AG04449 (cell line): ENCODE measurements around the gene FAM124A.
"Not testable (repeated sequence)": the region's sequence is repeated elsewhere in the genome, so short reads cannot be mapped to it uniquely, and the experiment has no call there.

Experiments used
- CTCF ChIA-PET: fragments of 350-600 bp; formaldehyde crosslinking; extraction: SDS; loops from one replicate; lab custom pipeline; 2021; ENCODE audit warnings: antibody characterized with exemption; lab: Yijun Ruan, JAX
- POLR2A ChIA-PET: fragments of 400-600, 350-600 bp; formaldehyde crosslinking; extraction: SDS; loops from one replicate; lab custom pipeline; 2020; ENCODE audit warnings: antibody characterized with exemption, inconsistent platforms; lab: Yijun Ruan, JAX
- DNase-seq: peaks from one replicate; pipeline ENCODE4 v3.0.0-alpha.2; 2010; ENCODE audit warnings: low read depth, low spot score
- H3K4me3 ChIP-seq: 2 replicates; pipeline ENCODE4 v1.5.1; 2011; ENCODE audit warnings: low read depth, mild to moderate bottlenecking, control low read depth, low read length
- TF ChIP-seq, protein P1 (sequence below): IDR thresholded peaks from one replicate; pipeline ENCODE4 v1.5.1; 2011; ENCODE audit warnings: mild to moderate bottlenecking, moderate library complexity, low read length, control low read depth, inconsistent platforms; ENCODE audit not compliant: insufficient read depth; ENCODE audit errors: missing control alignments

Gene FAM124A

GRCh38 chr13:51282322-51282721 is 60.1 kb downstream of the FAM124A start:
- TF ChIP-seq, protein P1, sequence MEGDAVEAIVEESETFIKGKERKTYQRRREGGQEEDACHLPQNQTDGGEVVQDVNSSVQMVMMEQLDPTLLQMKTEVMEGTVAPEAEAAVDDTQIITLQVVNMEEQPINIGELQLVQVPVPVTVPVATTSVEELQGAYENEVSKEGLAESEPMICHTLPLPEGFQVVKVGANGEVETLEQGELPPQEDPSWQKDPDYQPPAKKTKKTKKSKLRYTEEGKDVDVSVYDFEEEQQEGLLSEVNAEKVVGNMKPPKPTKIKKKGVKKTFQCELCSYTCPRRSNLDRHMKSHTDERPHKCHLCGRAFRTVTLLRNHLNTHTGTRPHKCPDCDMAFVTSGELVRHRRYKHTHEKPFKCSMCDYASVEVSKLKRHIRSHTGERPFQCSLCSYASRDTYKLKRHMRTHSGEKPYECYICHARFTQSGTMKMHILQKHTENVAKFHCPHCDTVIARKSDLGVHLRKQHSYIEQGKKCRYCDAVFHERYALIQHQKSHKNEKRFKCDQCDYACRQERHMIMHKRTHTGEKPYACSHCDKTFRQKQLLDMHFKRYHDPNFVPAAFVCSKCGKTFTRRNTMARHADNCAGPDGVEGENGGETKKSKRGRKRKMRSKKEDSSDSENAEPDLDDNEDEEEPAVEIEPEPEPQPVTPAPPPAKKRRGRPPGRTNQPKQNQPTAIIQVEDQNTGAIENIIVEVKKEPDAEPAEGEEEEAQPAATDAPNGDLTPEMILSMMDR = no peak
- no peak for DNase-seq
- H3K4me3 ChIP-seq = no peak overlapping the region
- CTCF ChIA-PET = interaction anchor here (0.9 to 2.1 kb wide), 4 partner anchors 13 to 157 kb away, joined by 3 to 15 read pairs (median 6); no protein-coding TSS in a partner anchor
- POLR2A ChIA-PET = no interaction called here

DNA sequence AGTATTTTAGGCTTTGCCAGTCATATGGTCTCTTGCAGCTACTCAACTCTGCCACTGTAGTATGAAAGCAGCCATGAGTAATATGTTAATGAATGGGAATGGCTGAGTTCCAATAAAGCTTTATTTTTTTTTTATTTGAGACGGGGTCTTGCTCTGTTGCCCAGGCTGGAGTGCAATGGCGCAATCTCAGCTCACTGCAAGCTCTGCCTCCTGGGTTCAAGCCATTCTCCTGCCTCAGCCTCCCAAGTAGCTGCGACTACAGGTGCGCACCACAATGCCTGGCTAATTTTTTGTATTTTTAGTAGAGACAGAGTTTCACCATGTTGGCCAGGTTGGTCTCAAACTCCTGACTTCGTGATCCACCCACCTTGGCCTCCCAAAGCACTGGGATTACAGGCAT is 60.7 kb downstream of the FAM124A start:
- POLR2A ChIA-PET, DNase-seq, H3K4me3 ChIP-seq: not testable (repeated sequence)
- CTCF ChIA-PET = interaction anchor here (0.8 to 2.1 kb wide), 7 partner anchors 9 to 158 kb away, joined by 3 to 15 read pairs (median 4); no protein-coding TSS in a partner anchor

GRCh38 chr13:51283371-51283770 is 61.2 kb downstream of the FAM124A start:
- TF ChIP-seq, protein P1 = no peak
- POLR2A ChIA-PET = no interaction called here

DNA sequence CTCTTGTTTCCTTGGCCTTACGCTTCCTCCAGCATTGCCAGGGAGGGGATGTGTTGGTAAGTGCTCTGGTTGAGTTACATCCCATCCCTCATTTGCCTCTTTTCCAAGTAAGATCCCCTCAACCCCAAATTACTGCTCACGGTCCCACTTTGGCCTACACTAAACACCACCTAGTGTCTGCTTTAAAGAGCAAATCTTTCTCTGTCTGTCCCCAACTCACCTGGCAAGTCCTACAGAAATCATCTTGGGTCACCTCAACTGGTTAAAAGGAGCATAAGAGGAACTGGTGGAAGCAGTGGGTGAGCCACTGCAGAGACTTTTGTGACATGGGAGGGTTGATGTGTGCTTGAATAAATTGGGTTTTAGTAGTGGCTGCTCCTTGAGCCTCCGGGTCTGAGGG is 62.1 kb downstream of the FAM124A start:
- DNase-seq = no peak
- ChIA-PET POLR2A (no interaction called here), CTCF (interaction anchor here (7.2 to 7.4 kb wide), 2 partner anchors 133 to 160 kb away, joined by 153 to 173 read pairs; no protein-coding TSS in a partner anchor)
- TF ChIP-seq, protein P1 = no peak
- H3K4me3 ChIP-seq = no peak overlapping the region

More at GRCh38 chr13:51283371-51283770, 61.2 kb downstream of the FAM124A start:
- no peak overlapping the region for H3K4me3 ChIP-seq
- CTCF ChIA-PET = interaction anchor here (0.8 to 2.1 kb wide), 7 partner anchors 10 to 158 kb away, joined by 3 to 15 read pairs (median 4); no protein-coding TSS in a partner anchor
- DNase-seq = no peak

- DNase-seq = no peak
- H3K4me3 ChIP-seq = no peak overlapping the region
- TF ChIP-seq, protein P1 = peak; percentile 95
- CTCF ChIA-PET = interaction anchor here (0.6 to 7.4 kb wide), 62 partner anchors 8 to 583 kb away, joined by 3 to 173 read pairs (median 5); no protein-coding TSS in a partner anchor
- POLR2A ChIA-PET = interaction anchor here (0.7 kb wide), 1 partner anchor 10 kb away, joined by 3 read pairs; no protein-coding TSS in a partner anchor
These were observed 64.2 kb downstream of the FAM124A start for GRCh38 chr13:51286135-51287002.

- no peak for DNase-seq
- TF ChIP-seq, protein P1 = no peak
- POLR2A ChIA-PET = no interaction called here
- H3K4me3 ChIP-seq = no peak overlapping the region
- CTCF ChIA-PET = interaction anchor here (0.9 to 7.4 kb wide), 29 partner anchors 9 to 510 kb away, joined by 3 to 173 read pairs (median 8); no protein-coding TSS in a partner anchor
These were observed 65.6 kb downstream of the FAM124A start for GRCh38 chr13:51287758-51288157.

- CTCF ChIA-PET = interaction anchor here (1.0 to 7.4 kb wide), 19 partner anchors 8 to 510 kb away, joined by 3 to 173 read pairs (median 11); no protein-coding TSS in a partner anchor
- POLR2A ChIA-PET, DNase-seq: not testable (repeated sequence)
These were observed 66.1 kb downstream of the FAM124A start for GRCh38 chr13:51288254-51288653.

More at GRCh38 chr13:51288254-51288653, 66.1 kb downstream of the FAM124A start:
- not testable (repeated sequence) for H3K4me3 ChIP-seq
